Hippocampal formation (tissue), 2 donors: ENCODE data around the gene EEFSEC.

Source experiments
- DNase-seq, 2 donors: peaks; one replicate each; lab custom pipeline; 2025; lab: John Stamatoyannopoulos, UW

EEFSEC gene

DNA sequence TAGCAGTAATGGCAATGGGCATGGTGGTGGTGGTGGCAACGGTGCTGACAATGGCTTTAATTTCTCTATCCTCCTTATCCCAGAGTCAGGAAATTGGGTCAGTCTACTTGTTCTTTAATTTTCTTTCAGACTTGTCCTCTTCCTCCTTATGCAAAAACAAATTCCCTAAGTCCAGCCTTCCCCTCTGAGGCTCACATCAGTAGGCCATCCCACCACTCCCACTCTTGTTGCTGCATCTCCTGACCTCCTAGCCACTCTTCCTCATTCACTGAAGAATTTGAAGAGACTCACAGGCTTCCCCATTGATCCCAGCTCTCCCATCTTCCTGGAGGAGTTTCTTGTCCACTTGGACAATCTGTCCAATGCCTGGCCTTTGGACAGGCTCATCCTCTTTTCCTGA, 293.5 kb downstream of the EEFSEC start:
- DNase-seq, result no peak

DNA sequence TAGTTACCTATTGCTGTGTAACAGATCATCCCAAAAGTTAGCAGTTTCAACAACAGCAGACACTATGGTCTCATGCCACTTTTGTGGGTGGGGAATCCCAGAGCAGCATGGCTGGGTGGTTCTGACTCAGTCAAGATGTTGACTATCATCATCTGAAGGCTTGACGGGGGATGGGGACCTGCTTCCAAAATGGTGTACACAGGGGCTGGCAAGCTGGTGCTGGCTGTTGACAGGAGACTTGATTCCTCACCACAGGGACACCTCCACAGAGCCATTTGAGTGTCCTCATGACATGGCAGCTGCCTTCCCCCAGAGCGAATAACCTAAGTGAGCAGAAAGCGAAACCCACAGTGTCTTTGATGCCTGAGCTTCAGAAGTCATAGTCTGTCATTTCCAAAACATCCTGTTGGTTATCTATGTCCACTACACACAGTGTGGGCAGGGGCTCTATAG, 294.3 kb downstream of the EEFSEC start:
- DNase-seq, result no peak

DNA sequence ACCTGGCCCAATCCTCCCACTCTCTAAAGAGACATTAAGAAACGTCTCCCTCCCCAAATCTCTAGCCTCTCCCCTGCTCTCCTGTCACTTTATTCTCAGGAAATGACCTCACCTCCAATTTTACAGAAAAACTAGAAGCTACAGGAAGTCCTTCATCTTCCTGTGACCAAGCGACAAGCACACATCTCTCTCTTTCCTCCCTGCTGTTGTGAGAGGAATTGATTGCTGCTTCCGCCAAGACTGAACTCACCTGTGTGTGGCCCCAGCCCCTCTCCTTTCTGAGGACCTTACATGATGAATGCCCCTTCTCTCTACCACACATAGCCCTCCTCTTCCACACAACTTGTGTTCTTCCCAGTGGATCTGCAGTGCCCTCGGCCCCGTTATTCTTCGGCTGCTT, 295.2 kb downstream of the EEFSEC start:
- no peak for DNase-seq

DNA sequence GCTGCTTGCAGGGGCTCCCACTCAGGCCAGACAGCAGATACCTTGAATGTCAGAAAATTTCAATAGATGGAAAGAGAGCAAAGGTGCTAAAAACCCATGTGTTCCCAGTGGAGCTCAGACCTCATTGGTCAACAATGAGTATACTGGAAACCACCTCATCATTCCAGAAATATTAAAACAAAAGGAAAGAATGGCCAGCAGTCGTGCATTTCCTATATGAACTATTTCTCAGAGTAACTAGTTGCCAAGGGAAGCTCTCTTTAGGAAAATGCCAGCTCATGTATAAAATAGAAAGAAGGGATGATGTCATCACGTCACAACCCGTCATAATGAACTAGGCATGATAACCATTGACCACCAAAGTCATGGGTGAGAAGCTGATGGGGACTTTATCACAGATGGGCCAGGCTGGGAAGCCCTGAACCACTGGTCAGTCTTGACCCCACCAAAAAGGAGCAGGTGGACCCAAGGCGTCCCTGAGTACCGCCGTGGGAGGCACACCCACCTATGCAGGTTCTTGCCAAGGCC, 295.9 kb downstream of the EEFSEC start:
- no peak for DNase-seq

DNA sequence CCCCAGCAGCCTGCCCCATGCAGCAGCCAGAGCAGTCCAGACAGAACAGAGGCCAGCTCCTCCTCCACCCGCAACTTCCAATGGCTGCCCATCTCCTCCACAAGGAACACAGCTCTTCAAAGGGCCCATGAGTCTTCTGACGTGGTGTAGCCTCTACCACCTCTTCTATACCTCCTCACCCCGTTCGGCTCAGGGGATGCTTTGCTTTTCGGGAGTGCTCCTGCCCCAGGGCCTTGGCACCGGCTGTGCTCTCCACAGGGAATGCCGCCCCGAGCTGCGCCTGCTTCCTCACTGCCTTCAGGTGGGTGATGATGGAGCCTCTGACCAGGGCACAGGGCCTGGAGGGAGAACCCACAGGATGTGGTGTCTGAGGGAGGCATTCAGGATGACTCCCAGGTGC, 298.8 kb downstream of the EEFSEC start:
- DNase-seq, result no peak

DNA sequence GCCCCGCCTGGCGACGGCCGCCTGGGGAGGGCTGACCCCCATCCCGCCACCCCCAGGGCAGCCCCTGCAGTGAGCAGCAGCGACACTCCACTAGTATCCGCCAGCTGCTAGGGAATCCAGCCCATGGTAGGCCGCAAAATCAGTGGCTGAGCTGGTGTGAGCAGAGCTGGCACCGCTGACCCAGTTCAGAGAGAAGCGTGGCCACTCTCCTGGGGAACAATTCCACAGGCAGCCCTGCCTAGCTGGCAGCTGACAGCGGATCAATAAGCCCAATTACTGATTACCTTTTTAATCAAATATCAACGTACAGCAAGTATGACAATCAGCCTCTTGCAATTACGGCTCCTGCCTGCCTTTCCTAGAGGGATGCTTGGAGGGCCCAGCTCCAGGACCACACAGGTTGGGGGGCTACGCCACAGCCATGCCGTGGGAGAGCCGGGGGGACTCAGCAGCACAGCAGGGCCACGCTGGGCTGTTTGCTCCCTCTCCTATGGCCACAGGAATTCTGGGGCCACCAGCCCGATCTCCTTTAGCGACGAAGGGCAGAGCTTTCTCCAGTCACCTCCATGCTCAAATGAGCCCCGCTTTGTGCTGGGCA, 299.5 kb downstream of the EEFSEC start:
- no peak for DNase-seq

DNA sequence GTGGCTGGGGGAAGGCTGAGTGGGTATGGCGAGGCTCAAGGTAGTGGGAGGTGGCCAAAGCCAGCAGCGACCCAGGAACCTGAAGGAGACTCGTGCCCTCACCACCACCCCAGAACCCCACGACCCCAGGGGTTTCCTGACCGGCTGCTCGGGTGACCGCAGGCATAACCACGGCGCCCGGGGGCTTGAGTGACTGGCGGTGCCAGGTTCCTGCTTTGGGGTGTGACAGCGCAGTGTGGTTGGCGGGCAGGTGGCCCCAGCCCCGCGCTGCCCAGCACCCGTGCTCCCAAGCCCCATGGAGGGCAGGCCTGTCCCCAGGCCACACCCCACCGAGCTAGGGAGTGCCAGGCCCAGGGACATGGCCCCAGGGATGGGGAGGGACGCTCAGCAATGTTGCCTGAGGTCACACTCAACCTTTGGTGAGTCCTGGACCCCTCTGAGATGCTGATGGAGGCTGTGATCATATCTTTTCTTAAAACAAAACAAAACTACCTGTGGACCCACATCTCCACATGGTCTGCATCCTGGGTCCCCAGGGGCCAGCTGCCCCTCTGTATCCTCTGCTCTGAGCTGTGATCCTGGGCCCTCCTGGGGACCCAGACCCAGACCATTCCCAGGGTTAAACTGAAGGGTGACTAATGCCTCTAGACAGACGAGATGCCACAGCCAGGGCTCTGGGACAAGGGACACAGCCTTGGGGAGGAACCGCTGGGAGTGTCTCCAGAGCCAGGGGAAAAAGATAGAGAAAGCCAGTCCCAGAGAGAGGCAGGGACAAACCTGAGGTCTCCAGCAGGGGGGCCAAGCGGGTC, 300.4 kb downstream of the EEFSEC start:
- no peak for DNase-seq

DNA sequence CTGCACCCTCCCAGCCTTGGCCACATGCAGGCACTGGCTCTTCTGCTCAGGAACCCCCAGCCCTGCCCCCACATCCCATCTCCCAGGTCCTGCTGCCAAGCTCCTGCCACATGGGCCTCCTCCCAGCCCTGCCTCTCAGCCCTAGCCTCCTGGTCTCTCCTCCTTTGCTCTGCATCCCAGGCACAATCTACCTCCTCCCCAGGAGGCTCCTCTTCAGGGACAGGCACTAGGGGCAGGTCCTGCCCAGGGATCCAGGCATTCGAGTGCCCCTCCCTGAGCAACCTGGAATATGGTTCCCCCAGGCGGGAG, 301.0 kb downstream of the EEFSEC start:
- no peak for DNase-seq

DNA sequence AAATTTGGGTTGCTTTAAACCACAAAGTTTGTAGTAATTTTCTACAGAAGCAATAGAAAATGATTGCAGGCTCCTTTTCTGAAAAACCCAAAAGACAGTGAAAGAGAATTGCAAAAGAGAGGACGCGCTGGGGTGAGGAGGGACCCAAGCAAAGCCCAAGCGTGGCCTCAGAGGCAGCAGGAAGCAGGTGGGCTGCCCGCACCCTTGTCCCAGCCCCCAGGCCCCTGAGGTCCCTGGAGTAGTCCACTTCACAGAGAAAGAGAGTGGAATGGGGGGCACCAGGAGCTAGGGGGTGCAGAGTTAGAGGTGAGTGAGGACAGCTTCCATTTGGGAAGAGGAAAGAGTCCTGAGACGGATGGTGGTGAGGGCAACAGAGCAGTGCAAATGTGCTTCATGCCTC, 301.8 kb downstream of the EEFSEC start:
- DNase-seq, result no peak

DNA sequence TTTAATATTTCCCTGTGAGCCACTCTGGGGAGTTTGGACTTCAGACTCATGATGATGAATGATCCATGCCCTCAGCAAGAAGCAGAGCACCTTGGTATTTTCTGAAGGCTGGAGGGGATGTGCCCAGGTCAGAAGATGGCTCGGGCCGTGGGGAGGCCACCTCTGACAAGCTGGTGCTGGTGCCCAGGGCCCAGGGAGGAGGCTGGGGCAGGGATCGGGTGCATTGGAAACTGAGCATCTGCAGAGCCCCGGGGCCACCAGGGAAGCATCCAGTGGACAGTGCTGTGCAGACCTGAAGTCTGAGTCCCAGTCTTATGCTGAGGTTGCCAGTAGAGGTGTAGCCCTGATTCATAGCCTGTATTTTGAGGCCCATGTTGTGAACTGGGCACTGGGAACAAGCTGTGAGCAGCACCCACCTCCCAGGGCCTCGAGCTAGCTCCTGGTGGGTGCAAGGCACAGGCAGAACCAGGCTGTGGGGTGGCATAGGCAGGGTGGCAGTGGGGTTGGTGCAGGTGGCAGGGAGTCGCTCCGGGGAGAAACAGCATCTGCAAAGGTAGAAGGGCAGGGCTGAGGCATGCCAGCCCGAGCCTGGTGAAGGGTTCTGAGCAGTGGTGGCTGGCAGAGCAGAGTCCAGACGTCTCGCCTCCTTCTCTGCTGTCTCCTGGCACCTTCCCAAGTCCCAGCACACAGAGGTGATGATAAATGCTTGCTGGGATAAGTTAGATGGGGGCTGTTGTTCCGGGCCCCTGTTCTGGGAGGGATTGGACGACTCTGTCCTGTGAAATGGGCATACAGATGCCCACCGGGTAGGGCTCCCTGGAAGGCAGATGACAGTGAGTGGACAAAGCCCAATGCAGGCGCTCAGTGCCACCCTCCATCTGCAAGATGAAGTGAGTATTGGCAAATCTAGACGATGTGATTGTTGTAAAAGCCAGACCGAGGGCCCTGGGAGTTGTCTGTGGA, 302.8 kb downstream of the EEFSEC start:
- no peak for DNase-seq

DNA sequence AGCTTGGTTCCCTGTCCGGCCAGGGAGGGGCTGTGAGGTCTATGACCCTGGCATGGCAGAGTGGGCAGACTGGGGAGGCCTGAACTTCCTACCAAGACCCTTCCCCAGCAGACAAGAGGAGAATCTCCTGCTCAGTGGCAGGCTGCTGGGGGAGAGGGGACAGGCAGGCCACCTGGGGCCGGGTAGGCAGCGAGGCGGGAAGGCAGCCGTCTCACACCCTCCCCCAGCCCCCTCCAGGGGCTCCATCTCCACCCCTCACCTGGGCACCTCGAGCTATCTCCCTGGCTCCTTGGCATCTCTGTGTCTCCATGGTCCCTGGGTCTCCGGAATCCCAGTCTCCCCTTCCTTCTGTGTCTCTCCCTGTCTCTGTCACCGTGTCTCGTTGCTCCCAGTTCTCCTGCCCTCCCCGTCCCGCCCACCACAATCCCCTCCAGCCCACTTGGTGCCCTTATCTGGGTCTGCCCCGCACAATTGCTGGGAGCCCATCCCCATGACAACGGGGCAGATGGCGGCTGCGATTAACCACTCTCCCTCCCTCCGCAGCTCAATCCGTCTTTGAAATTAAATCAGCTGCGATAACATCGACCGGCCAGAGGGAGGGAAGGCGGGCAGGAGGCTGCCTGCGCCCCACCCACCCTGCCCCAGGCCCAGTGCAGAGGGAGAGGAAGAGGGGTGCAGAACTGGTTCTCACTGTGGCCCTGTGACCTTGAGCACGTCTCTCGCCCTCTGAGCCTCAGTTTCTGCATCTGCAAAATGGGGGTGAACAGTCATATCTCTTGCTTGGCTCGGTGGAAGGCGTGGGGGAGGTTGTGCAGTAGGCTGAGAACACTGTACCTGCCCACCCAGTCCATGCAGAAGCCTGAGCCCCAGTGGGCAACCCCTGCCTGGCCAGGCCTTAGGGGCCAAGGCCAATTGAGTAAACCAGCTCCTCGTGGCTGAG, 303.8 kb downstream of the EEFSEC start:
- no peak for DNase-seq

DNA sequence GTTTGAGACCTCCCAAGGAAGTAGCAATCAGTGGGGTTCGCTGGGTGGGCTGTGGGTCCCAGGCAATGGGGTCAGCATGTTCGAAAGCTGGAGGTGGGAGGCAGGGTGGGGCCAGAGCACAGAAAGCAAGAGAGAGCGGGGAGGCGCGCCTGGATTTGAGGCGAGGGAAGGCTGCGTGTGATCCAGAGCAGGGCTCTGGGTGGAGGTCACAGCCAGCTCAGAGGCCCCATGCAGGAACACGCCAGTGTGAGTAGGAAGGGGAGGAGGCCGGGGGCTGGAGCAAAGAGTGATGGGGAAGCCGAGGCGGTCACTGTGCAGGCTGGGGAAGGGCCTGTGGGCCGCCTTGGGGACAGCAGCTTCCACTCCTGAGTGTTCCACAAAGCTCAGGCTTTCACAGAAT, 304.7 kb downstream of the EEFSEC start:
- DNase-seq, result no peak
